Prostate gland (tissue), 2 donors: ENCODE data around the gene LEKR1.

ENCODE experiments used
- CTCF ChIP-seq, 4 experiments: fragments of 200-600 bp in 2 of 4; fragments of 450-650 bp in 2 of 4; sonication (generic) in 2 of 4; IDR thresholded peaks; 1 replicate in 3 of 4; 2 replicates in 1 of 4; pipeline ENCODE4 v1.5.1; 2016 to 2019; ENCODE audit warnings: antibody characterized with exemption in 4 of 4, mild to moderate bottlenecking in 2 of 4, moderate library complexity in 2 of 4
- POLR2A ChIP-seq: fragments of 450-650 bp; IDR thresholded peaks from one replicate; pipeline ENCODE4 v1.6.1; 2016; ENCODE audit warnings: antibody characterized with exemption, mild to moderate bottlenecking
- POLR2AphosphoS5 ChIP-seq: sonication (generic); formaldehyde crosslinking; IDR thresholded peaks from one replicate; pipeline ENCODE4 v1.6.1; 2017; ENCODE audit warnings: antibody characterized with exemption

GRCh38 chr3:157078811-157079185, 252.6 kb downstream of the LEKR1 start:
- TF ChIP-seq CTCF (IDR thresholded peaks at IDR 0.05), result no peak
- no peak for TF ChIP-seq POLR2A
- TF ChIP-seq POLR2AphosphoS5, result no peak
